Measurements from ENCODE around the gene RABGAP1L. TPM values are rescaled to one million over a fixed set of nuclear protein-coding genes. Genes with fewer than 3 reads are reported as not detected.

The RABGAP1L gene
- total and polyA plus RNA-seq, 10 of the 15 experiments (the other 5 are each of a cell fraction or from before 2014, with no cell fraction given): 5.8 to 194 (median 113) TPM

DNA sequence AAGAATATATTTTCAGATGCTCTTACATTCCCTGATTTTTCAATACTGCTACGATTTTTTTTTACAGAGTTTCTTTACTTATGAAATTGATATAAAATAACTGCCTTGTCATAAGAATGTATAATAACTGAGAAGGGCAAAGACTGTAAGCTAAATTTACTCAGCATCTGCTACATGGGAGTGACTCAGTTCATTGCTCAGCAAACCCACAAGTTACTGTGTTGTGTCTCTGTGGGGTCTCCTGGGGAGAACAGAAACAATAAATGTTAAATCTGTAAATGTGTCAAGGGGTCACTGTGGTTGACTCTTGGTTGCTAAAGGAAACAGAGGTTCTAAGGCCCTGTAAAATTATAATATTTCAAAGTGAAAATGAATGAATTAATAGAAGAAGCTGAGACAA, 630.1 kb downstream of the RABGAP1L start:
- whole genome bisulfite sequencing (ENCODE audit: insufficient coverage, insufficient replicate concordance, low lambda C conversion rate, missing lambda C conversion rate): 0% methylated on average over 1 of the region's 1 CpG
- Histone ChIP-seq H3K27me3 (replicated peaks in 1 of 2; ENCODE audit: control insufficient read depth in 2 of 2, insufficient read depth in 2 of 2, low read length in 1 of 2) (no peaks in the 10 kb centered on the region), H3K27ac (ENCODE audit: control insufficient read depth, insufficient read depth) (no peak overlapping the region), H3K4me1 (ENCODE audit: control insufficient read depth, insufficient read depth, low read length) (peaks cover 32% of the 10 kb centered on the region), H3K4me2 (ENCODE audit: control insufficient read depth, insufficient read depth) (peak overlapping the region; percentile 52), H3K9me3 (replicated peaks; ENCODE audit: control insufficient read depth, insufficient read depth, low read length) (no peaks in the 10 kb centered on the region), H3K4me3 (no peak overlapping the region), H2AFZ (ENCODE audit: control insufficient read depth, low read depth, low read length) (no peak overlapping the region), H3K79me2 (ENCODE audit: control insufficient read depth, insufficient read depth, low read length) (no peaks in the 10 kb centered on the region), H3K36me3 (ENCODE audit: control insufficient read depth in 2 of 2, insufficient read depth in 2 of 2, low read length in 1 of 2) (no peaks in the 10 kb centered on the region; a peak in 1 of 4 replicates), H3K9ac (ENCODE audit: control insufficient read depth, insufficient read depth, low read length) (no peak overlapping the region), H4K20me1 (ENCODE audit: control insufficient read depth, insufficient read depth) (peaks cover 3% of the 10 kb centered on the region; the same call in 1 of the 2 replicates)
- FAIRE-seq: peak; percentile 75
- intact Hi-C loops (cut with micrococcal nuclease; ENCODE audit: unreplicated experiment) (loop anchor here (5.0 kb wide), 2 partner anchors 178 to 208 kb away; partner anchors contain the start of gene CACYBP), in situ Hi-C loops (cut with MboI) (no loop called here)
- ChIA-PET RAD21 (ENCODE audit: unreplicated experiment) (interaction anchor here (1.7 kb wide), 1 partner anchor 26 kb away, joined by 4 read pairs; no protein-coding TSS in a partner anchor), CTCF (interaction anchor here (2.1 kb wide), 1 partner anchor 27 kb away, joined by 6 read pairs; no protein-coding TSS in a partner anchor), SMC1A (ENCODE audit: uncharacterized antibody, unreplicated experiment) (interaction anchor here (0.7 to 2.8 kb wide), 6 partner anchors 11 to 209 kb away, joined by 3 to 15 read pairs (median 3); no protein-coding TSS in a partner anchor), POLR2A (interaction anchor here (2.2 kb wide), 1 partner anchor 10 kb away, joined by 10 read pairs; no protein-coding TSS in a partner anchor)
- ATAC-seq: peak; percentile 86
- peak; percentile 50 for DNase-seq (ENCODE audit: low read depth, low spot score)
- no TSS peak for BruUV-seq (replicated peaks)
- TF ChIP-seq TBL1XR1 (IDR thresholded peaks at IDR 0.05; ENCODE audit: low read depth, low read length) (peak; percentile 59; the same call in 1 of the 2 replicates), MXI1 (IDR thresholded peaks at IDR 0.05; ENCODE audit: low read depth, low read length) (no peak), ATF2 (IDR thresholded peaks at IDR 0.05; ENCODE audit: low read length) (0 out of 2 replicates have a peak, but pooled peaks have one; percentile 52), TCF12 (IDR thresholded peaks at IDR 0.05; ENCODE audit: low read depth, low read length) (0 out of 2 replicates have a peak, but pooled peaks have one; percentile 22), SPI1 (IDR thresholded peaks at IDR 0.05; ENCODE audit: borderline replicate concordance, insufficient read depth, low read depth, low read length) (0 out of 2 replicates have a peak, but pooled peaks have one; percentile 13), USF1 (IDR thresholded peaks at IDR 0.05; ENCODE audit: borderline replicate concordance, extremely low read length, insufficient read depth, low read depth, low read length) (no peak), STAT3 (IDR thresholded peaks at IDR 0.05; ENCODE audit: low read depth, low read length) (no peak), SMAD5 (IDR thresholded peaks at IDR 0.05; ENCODE audit: low read depth) (no peak), SKIL (IDR thresholded peaks at IDR 0.05; ENCODE audit: low read depth, poor library complexity, severe bottlenecking) (peak; percentile 48), POLR2AphosphoS2 (IDR thresholded peaks at IDR 0.05; ENCODE audit: low read depth, low read length) (no peak), MLLT1 (IDR thresholded peaks at IDR 0.05) (no peak), EP300 (IDR thresholded peaks at IDR 0.05; ENCODE audit: borderline replicate concordance in 1 of 2, control insufficient read depth in 1 of 2, low read depth in 2 of 2, low read length in 2 of 2) (peak; percentile 37 to 76; a peak in 2 of 4 replicates), PML (IDR thresholded peaks at IDR 0.05; ENCODE audit: low read length) (no peak), CREM (IDR thresholded peaks at IDR 0.05; ENCODE audit: low read depth) (peak; percentile 49; the same call in 1 of the 2 replicates), MEF2B (IDR thresholded peaks at IDR 0.05; ENCODE audit: partially characterized antibody, poor library complexity, severe bottlenecking) (peak; percentile 54), ZNF217 (IDR thresholded peaks at IDR 0.05) (no peak), CREB1 (IDR thresholded peaks at IDR 0.05; ENCODE audit: low read depth) (0 out of 2 replicates have a peak, but pooled peaks have one; percentile 32), YBX1 (IDR thresholded peaks at IDR 0.05) (no peak)

All from GM12878 (cell line).